OCI-LY7 (cell line): Measurements from ENCODE around the gene PHYKPL.

Source experiments
- EZH2phosphoT487 ChIP-seq: fragments of 200-600 bp; sonication (generic); IDR thresholded peaks from 2 replicates; pipeline ENCODE4 v1.6.1; 2018; ENCODE audit warnings: low read depth, borderline replicate concordance, mild to moderate bottlenecking, mixed run types, antibody characterized with exemption, low read length, moderate library complexity, mixed read lengths
- TF ChIP-seq, protein P1 (sequence below): fragments of 200-600 bp; sonication (generic); conservative IDR thresholded peaks from 2 replicates; pipeline ENCODE4 v1.5.1; 2014; ENCODE audit warnings: mild to moderate bottlenecking, antibody characterized with exemption, low read length, moderate library complexity, mixed read lengths

DNA sequence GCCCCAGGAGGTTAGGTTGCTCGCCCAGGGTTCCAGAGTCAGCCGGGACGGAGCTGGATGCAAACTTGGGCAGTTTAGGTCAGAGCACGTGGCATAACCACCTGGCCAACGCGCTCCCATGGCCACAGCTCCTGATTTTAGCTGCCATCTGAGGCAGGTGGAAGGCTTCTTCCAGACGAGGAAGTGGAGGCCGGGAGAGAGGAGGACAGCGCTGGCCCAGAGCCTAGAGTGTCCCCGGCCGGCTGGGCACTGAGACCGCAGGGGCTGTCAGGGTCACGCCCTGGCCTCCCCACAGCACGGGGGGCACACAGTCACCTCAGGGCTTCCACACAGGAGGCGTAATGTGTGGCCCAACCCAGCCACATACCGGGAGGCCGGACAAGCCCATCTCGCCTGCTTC, 16.1 kb upstream of the PHYKPL start:
- TF ChIP-seq, protein P1, sequence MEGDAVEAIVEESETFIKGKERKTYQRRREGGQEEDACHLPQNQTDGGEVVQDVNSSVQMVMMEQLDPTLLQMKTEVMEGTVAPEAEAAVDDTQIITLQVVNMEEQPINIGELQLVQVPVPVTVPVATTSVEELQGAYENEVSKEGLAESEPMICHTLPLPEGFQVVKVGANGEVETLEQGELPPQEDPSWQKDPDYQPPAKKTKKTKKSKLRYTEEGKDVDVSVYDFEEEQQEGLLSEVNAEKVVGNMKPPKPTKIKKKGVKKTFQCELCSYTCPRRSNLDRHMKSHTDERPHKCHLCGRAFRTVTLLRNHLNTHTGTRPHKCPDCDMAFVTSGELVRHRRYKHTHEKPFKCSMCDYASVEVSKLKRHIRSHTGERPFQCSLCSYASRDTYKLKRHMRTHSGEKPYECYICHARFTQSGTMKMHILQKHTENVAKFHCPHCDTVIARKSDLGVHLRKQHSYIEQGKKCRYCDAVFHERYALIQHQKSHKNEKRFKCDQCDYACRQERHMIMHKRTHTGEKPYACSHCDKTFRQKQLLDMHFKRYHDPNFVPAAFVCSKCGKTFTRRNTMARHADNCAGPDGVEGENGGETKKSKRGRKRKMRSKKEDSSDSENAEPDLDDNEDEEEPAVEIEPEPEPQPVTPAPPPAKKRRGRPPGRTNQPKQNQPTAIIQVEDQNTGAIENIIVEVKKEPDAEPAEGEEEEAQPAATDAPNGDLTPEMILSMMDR: no peak
- TF ChIP-seq EZH2phosphoT487: no peak
